ENCODE measurements around the gene TMEM151B.

DNA sequence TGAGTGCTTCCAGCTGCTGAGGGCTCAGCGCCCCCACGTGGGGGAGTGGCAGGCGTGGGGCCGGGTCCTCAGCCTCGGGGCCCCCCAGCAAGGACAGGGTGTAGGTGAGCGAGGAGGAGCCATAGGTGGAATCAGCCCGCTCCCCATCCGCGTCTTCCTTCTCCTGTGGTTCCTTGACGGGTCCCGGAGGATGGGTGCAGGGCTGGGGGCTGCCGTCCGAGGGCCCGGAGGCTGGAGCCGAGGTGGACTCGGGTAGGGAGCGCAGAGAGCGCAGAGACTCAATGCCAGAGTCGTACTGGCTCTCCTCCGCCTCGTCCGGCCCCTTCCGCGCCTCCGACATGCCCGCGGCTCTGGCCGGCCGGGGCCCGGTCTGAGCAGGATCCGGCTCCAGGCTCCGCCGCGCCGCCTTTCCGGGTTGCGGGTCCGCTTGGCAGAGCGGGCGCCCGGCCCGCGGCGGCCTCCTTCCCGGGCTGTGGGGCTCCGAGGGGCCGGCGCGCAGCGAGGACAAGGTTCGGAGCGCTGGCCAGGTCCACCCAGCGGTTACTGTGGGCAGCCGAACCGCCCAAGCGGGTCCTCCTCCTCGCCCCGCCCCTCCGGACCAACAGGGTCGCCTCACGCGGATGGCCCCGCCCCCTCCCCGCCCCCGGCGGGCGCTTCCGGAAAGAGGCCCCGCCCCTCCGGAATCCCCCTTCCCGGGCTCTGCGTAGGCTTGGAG, 5.1 kb upstream of the TMEM151B start, which contains the start of gene NFKBIE:
- TF ChIP-seq, protein P1, sequence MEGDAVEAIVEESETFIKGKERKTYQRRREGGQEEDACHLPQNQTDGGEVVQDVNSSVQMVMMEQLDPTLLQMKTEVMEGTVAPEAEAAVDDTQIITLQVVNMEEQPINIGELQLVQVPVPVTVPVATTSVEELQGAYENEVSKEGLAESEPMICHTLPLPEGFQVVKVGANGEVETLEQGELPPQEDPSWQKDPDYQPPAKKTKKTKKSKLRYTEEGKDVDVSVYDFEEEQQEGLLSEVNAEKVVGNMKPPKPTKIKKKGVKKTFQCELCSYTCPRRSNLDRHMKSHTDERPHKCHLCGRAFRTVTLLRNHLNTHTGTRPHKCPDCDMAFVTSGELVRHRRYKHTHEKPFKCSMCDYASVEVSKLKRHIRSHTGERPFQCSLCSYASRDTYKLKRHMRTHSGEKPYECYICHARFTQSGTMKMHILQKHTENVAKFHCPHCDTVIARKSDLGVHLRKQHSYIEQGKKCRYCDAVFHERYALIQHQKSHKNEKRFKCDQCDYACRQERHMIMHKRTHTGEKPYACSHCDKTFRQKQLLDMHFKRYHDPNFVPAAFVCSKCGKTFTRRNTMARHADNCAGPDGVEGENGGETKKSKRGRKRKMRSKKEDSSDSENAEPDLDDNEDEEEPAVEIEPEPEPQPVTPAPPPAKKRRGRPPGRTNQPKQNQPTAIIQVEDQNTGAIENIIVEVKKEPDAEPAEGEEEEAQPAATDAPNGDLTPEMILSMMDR (IDR thresholded peaks at IDR 0.05), result peak in 1 of 2 donors; percentile 6
- TF ChIP-seq POLR2AphosphoS5 (IDR thresholded peaks at IDR 0.05), result no peak
- no peak for TF ChIP-seq EP300 (IDR thresholded peaks at IDR 0.05)
- TF ChIP-seq POLR2A (IDR thresholded peaks at IDR 0.05), result peak in 1 of 2 donors; percentile 60
